ENCODE results near the gene JPH2.
"Not testable (repeated sequence)": the region's sequence is repeated elsewhere in the genome, so short reads cannot be mapped to it uniquely, and the experiment has no call there.

JPH2 gene

GRCh38 chr20:44212792-44213191 lies 25.8 kb upstream of the JPH2 start:
- in situ Hi-C loops (cut with HindIII; ENCODE audit: low sequenced_read_pairs), result loop anchor here (10.0 kb wide), 1 partner anchor 172 kb away; no protein-coding TSS in a partner anchor

GRCh38 chr20:44211177-44212039 lies 24.4 kb upstream of the JPH2 start:
- in situ Hi-C loops (cut with HindIII; ENCODE audit: low sequenced_read_pairs), result loop anchor here (10.0 kb wide), 1 partner anchor 173 kb away; no protein-coding TSS in a partner anchor

- in situ Hi-C loops (cut with HindIII; ENCODE audit: low sequenced_read_pairs), result loop anchor here (10.0 kb wide), 1 partner anchor 174 kb away; no protein-coding TSS in a partner anchor
These were observed 23.6 kb upstream of the JPH2 start, which contains the start of gene OSER1 for GRCh38 chr20:44210406-44211176. TSS of gene OSER1 (minus strand) at chr20:44210771. CDS start at chr20:44206957, 3,814 bp downstream.

- in situ Hi-C loops (cut with HindIII; ENCODE audit: low sequenced_read_pairs), result loop anchor here (10.0 kb wide), 1 partner anchor 175 kb away; no protein-coding TSS in a partner anchor
These were observed 22.9 kb upstream of the JPH2 start for GRCh38 chr20:44209686-44210405.

- in situ Hi-C loops (cut with HindIII; ENCODE audit: low sequenced_read_pairs), result no loop called here
These were observed 21.8 kb upstream of the JPH2 start for GRCh38 chr20:44208770-44209169.

GRCh38 chr20:44208165-44208564 lies 21.2 kb upstream of the JPH2 start:
- in situ Hi-C loops (cut with HindIII; ENCODE audit: low sequenced_read_pairs), result no loop called here

- in situ Hi-C loops (cut with HindIII; ENCODE audit: low sequenced_read_pairs), result no loop called here
These were observed 20.2 kb upstream of the JPH2 start for GRCh38 chr20:44207126-44207723.

- in situ Hi-C loops (cut with HindIII; ENCODE audit: low sequenced_read_pairs), result no loop called here
These were observed 19.1 kb upstream of the JPH2 start for GRCh38 chr20:44206132-44206531.

GRCh38 chr20:44204832-44205215 lies 17.8 kb upstream of the JPH2 start:
- in situ Hi-C loops (cut with HindIII; ENCODE audit: low sequenced_read_pairs), result no loop called here

GRCh38 chr20:44204156-44204831 lies 17.3 kb upstream of the JPH2 start:
- in situ Hi-C loops (cut with HindIII; ENCODE audit: low sequenced_read_pairs), result no loop called here

GRCh38 chr20:44203161-44203560 lies 16.2 kb upstream of the JPH2 start:
- in situ Hi-C loops (cut with HindIII; ENCODE audit: low sequenced_read_pairs), result no loop called here

GRCh38 chr20:44200983-44201382 lies 14.0 kb upstream of the JPH2 start:
- in situ Hi-C loops (cut with HindIII; ENCODE audit: low sequenced_read_pairs), result no loop called here

- in situ Hi-C loops (cut with HindIII; ENCODE audit: low sequenced_read_pairs), result no loop called here
These were observed 13.4 kb upstream of the JPH2 start for GRCh38 chr20:44200371-44200770.

- in situ Hi-C loops (cut with HindIII; ENCODE audit: low sequenced_read_pairs), result loop anchor here (5.0 kb wide), 3 partner anchors 78 to 122 kb away; no protein-coding TSS in a partner anchor
These were observed 12.9 kb upstream of the JPH2 start for GRCh38 chr20:44199877-44200276.

GRCh38 chr20:44198872-44199271 lies 11.9 kb upstream of the JPH2 start:
- in situ Hi-C loops (cut with HindIII; ENCODE audit: low sequenced_read_pairs), result loop anchor here (5.0 kb wide), 3 partner anchors 77 to 123 kb away; no protein-coding TSS in a partner anchor

GRCh38 chr20:44196271-44196670 lies 9.3 kb upstream of the JPH2 start:
- in situ Hi-C loops (cut with HindIII; ENCODE audit: low sequenced_read_pairs), result loop anchor here (5.0 kb wide), 3 partner anchors 74 to 126 kb away; no protein-coding TSS in a partner anchor

- in situ Hi-C loops (cut with HindIII; ENCODE audit: low sequenced_read_pairs), result loop anchor here (5.0 kb wide), 3 partner anchors 73 to 127 kb away; no protein-coding TSS in a partner anchor
These were observed 8.6 kb upstream of the JPH2 start for GRCh38 chr20:44195605-44196004.

- in situ Hi-C loops (cut with HindIII; ENCODE audit: low sequenced_read_pairs), result no loop called here
These were observed 6.8 kb upstream of the JPH2 start for GRCh38 chr20:44193801-44194200.

GRCh38 chr20:44191640-44192039 lies 4.7 kb upstream of the JPH2 start:
- in situ Hi-C loops (cut with HindIII; ENCODE audit: low sequenced_read_pairs), result not testable (repeated sequence)

Measured in endothelial cell of hepatic sinusoid (primary cell).